NCI-H69 (cell line): ENCODE data around the gene ASTN2.

Source experiments
- DNase-seq: peaks from one replicate; lab custom pipeline; 2025; lab: John Stamatoyannopoulos, UW

Gene ASTN2

GRCh38 chr9:117359910-117360309 lies 54.9 kb downstream of the ASTN2 start:
- DNase-seq: no peak

- DNase-seq: peak; percentile 29
Observed at GRCh38 chr9:117355542-117355941, 59.3 kb downstream of the ASTN2 start.

GRCh38 chr9:117354997-117355396 lies 59.9 kb downstream of the ASTN2 start:
- DNase-seq: no peak

- DNase-seq: peak; percentile 90
Observed at GRCh38 chr9:117354244-117354847, 60.5 kb downstream of the ASTN2 start.

- DNase-seq: no peak
Observed at GRCh38 chr9:117344892-117345660, 69.8 kb downstream of the ASTN2 start.

- no peak for DNase-seq
Observed at GRCh38 chr9:117343427-117343826, 71.4 kb downstream of the ASTN2 start.

GRCh38 chr9:117341151-117341550 lies 73.7 kb downstream of the ASTN2 start:
- no peak for DNase-seq

GRCh38 chr9:117340422-117340821 lies 74.4 kb downstream of the ASTN2 start:
- DNase-seq: no peak

- peak; percentile 79 for DNase-seq
Observed at GRCh38 chr9:117335837-117336433, 78.9 kb downstream of the ASTN2 start.

GRCh38 chr9:117334101-117334500 lies 80.8 kb downstream of the ASTN2 start:
- DNase-seq: no peak

GRCh38 chr9:117325831-117326230 lies 89.0 kb downstream of the ASTN2 start:
- peak; percentile 67 for DNase-seq

GRCh38 chr9:117325110-117325731 lies 89.6 kb downstream of the ASTN2 start:
- peak; percentile 80 for DNase-seq

- no peak for DNase-seq
Observed at GRCh38 chr9:117323390-117323789, 91.5 kb downstream of the ASTN2 start.

- no peak for DNase-seq
Observed at GRCh38 chr9:117317192-117317591, 97.7 kb downstream of the ASTN2 start.

- no peak for DNase-seq
Observed at GRCh38 chr9:117315236-117315635, 99.6 kb downstream of the ASTN2 start.

GRCh38 chr9:117313989-117314388 lies 100.9 kb downstream of the ASTN2 start:
- DNase-seq: peak; percentile 44

GRCh38 chr9:117307701-117308100 lies 107.2 kb downstream of the ASTN2 start:
- no peak for DNase-seq

GRCh38 chr9:117306032-117306431 lies 108.8 kb downstream of the ASTN2 start:
- no peak for DNase-seq

GRCh38 chr9:117305454-117305853 lies 109.4 kb downstream of the ASTN2 start:
- peak; percentile 33 for DNase-seq

GRCh38 chr9:117304549-117304948 lies 110.3 kb downstream of the ASTN2 start:
- peak; percentile 81 for DNase-seq

GRCh38 chr9:117303643-117304230 lies 111.1 kb downstream of the ASTN2 start:
- DNase-seq: no peak

- peak; percentile 52 for DNase-seq
Observed at GRCh38 chr9:117302487-117302886, 112.4 kb downstream of the ASTN2 start.
